Measurements from ENCODE around the gene SNTA1. TPM values are rescaled to one million over a fixed set of nuclear protein-coding genes. Genes with fewer than 3 reads are reported as not detected.
A peak's percentile ranks its signal among the peaks of the same experiment; 100 is the strongest.
"Not testable (repeated sequence)": the region's sequence is repeated elsewhere in the genome, so short reads cannot be mapped to it uniquely, and the experiment has no call there.

The SNTA1 gene
- total RNA-seq, 2 experiments from 2014 or later, result 5.6 to 6.9 TPM

DNA sequence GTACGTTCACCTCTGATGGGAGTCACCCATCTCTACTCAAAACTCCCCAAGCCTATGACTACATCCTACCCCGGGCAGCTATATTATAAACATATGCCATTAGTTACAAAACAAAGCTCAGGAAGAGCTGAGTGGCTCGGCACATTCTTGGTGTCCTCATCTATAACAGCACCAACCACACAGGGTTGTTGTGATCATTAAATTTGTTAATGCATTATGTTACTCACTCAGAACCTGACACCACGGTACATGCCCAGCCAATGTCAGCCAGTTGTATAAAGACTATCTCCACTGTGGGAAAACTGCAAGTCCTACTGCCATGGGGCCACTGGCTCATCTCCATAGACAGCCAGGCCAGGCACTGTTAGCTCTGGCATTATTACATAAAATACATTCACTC lies 50.0 kb downstream of the SNTA1 start:
- no peak for DNase-seq
- no peaks in the 10 kb centered on the region for H3K9me3 Mint-ChIP-seq
- H3K4me1 Mint-ChIP-seq, result peaks cover 4% of the 10 kb centered on the region
- H3K27ac Mint-ChIP-seq, result no peak overlapping the region
- H3K27me3 Mint-ChIP-seq, result no peaks in the 10 kb centered on the region
- POLR2A ChIA-PET, result interaction anchor here (0.7 kb wide), 1 partner anchor 12 kb away, joined by 3 read pairs; no protein-coding TSS in a partner anchor
- CTCF ChIA-PET, result interaction anchor here (1.2 kb wide), 2 partner anchors 8 to 50 kb away, joined by 3 to 4 read pairs; partner anchors contain the start of gene SNTA1
- no peak overlapping the region for H3K4me3 Mint-ChIP-seq
- peaks cover 38% of the 10 kb centered on the region for H3K36me3 Mint-ChIP-seq (ENCODE audit: low read depth)

DNA sequence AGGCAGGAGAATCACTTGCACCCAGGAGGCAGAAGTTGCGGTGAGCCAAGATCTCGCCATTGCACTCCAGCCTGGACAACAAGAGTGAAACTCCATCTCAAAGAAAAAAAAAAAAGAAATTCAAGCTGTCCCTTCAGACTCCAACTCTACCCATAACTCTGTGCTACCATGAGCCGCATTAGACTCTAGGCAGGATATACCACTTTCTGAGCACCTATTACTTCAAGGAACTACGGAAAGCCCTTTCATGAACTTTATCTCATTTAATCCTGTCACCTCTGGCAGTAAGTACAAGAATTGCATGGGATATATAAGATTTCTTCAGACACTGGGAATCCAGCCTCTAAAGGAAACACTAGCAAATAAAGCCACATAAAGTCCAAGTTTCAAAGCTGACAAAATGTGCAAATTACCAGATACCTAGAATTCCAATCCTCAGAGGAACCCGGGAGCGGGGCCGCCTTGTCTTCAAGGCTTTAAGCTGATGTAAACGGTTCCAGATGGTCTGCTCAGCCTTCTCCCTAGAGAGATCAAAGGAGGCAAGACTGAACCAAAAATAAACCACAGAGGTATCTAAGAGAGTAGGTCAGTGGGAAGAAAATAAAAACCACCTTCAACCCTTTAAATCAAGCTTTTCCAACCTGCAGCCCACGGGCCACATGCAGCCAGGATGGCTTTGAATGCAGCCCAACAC lies 51.7 kb downstream of the SNTA1 start:
- no peaks in the 10 kb centered on the region for H3K27me3 Mint-ChIP-seq
- H3K4me1 Mint-ChIP-seq, result peaks cover 1% of the 10 kb centered on the region
- no peaks in the 10 kb centered on the region for H3K9me3 Mint-ChIP-seq
- H3K36me3 Mint-ChIP-seq (ENCODE audit: low read depth), result peaks cover 46% of the 10 kb centered on the region
- ChIA-PET POLR2A (interaction anchor here (0.7 kb wide), 1 partner anchor 213 kb away, joined by 3 read pairs; no protein-coding TSS in a partner anchor), CTCF (interaction anchor here (0.6 kb wide), 1 partner anchor 849 kb away, joined by 3 read pairs; no protein-coding TSS in a partner anchor)
- DNase-seq, result no peak
- no peak overlapping the region for H3K4me3 Mint-ChIP-seq
- no peak overlapping the region for H3K27ac Mint-ChIP-seq

DNA sequence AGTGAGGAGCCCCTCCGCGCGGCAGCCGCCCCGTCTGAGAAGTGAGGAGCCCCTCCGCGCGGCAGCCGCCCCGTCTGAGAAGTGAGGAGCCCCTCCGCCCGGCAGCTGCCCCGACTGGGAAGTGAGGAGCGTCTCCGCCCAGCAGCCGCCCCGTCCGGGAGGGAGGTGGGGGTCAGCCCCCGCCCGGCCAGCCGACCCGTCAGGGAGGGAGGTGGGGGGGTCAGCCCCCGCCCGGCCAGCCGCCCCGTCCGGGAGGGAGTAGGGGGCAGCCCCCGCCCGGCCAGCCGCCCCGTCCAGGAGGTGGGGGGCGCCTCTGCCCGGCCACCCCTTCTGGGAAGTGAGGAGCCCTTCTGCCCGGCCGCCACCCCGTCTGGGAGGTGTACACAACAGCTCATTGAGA lies 54.2 kb downstream of the SNTA1 start:
- H3K4me3 Mint-ChIP-seq, DNase-seq, H3K9me3 Mint-ChIP-seq, H3K27me3 Mint-ChIP-seq, POLR2A ChIA-PET, H3K27ac Mint-ChIP-seq, H3K4me1 Mint-ChIP-seq: not testable (repeated sequence)
- H3K36me3 Mint-ChIP-seq (ENCODE audit: low read depth), result peaks cover 52% of the 10 kb centered on the region
- CTCF ChIA-PET, result interaction anchor here (0.6 kb wide), 1 partner anchor 732 kb away, joined by 3 read pairs; no protein-coding TSS in a partner anchor

DNA sequence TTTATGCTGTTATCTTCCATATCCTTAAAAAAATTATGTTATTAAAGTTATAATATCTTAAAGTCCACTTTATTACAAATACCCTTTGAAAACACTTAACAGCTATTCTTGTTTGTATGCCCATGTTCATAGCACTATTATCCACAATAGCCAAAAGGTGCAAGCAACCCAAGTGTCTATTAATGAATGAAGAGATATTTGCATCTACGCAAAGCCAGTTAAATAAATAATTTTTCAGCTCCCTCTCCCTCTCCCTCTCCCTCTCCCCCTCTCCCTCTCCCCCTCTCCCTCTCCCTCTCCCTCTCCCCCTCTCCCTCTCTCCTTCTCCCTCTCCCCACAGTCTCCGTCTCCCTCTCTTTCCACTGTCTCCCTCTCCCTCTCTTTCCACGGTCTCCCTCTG lies 55.3 kb downstream of the SNTA1 start:
- Mint-ChIP-seq H3K27me3 (no peaks in the 10 kb centered on the region), H3K4me3 (no peak overlapping the region), H3K9me3 (no peaks in the 10 kb centered on the region), H3K4me1 (no peaks in the 10 kb centered on the region), H3K27ac (no peak overlapping the region), H3K36me3 (ENCODE audit: low read depth) (peaks cover 54% of the 10 kb centered on the region)
- POLR2A ChIA-PET, result no interaction called here
- DNase-seq, result no peak
- CTCF ChIA-PET, result no interaction called here

DNA sequence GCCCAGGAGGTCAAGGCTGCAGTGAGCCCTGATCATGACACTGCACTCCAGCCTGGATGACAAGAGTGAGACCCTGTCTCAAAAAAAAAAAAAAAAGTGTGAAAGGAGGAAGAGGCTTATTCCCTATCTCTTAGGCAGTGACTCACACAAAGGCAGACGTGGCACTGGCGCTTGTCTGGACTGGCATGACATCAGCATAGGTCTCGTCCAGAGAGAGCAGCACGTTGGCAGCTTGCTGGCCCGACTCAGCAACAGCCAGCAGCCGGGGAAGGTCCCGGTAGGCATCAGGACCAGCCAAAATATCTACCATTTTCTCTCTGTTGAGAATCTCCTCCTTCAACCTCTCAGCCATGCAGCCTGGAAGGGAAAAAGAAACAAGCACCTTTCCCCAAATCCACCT lies 56.4 kb downstream of the SNTA1 start:
- POLR2A ChIA-PET, result no interaction called here
- Mint-ChIP-seq H3K27me3 (no peaks in the 10 kb centered on the region), H3K4me1 (no peaks in the 10 kb centered on the region)

DNA sequence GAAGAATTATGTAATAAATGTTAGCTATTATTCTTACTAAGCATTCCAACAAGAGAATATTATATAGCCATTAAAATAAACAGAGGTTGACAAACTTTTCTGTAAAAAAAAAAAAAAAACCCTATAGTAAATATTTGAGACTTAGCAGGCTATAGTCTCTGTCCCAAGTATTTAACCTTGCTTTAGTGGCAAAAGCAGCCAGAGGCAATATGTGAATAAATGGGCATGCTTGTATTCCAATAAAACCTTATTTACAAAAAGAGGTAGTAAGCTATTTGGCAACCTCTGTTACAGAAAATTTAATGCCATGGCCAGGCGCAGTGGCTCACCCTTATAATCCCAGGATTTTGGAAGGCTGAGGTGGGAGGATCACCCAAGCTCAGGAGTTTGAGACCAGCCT lies 56.9 kb downstream of the SNTA1 start:
- Mint-ChIP-seq H3K4me1 (no peaks in the 10 kb centered on the region), H3K27me3 (no peaks in the 10 kb centered on the region), H3K36me3 (ENCODE audit: low read depth) (peaks cover 47% of the 10 kb centered on the region), H3K9me3 (no peaks in the 10 kb centered on the region), H3K27ac (no peak overlapping the region), H3K4me3 (no peak overlapping the region)
- ChIA-PET POLR2A (no interaction called here), CTCF (interaction anchor here (0.7 kb wide), 3 partner anchors 280 to 1270 kb away, joined by 3 read pairs; partner anchors contain the start of gene ACTL10)
- no peak for DNase-seq

More for the DNA sequence above, 56.4 kb downstream of the SNTA1 start:
- no peak for DNase-seq
- Mint-ChIP-seq H3K36me3 (ENCODE audit: low read depth) (peaks cover 49% of the 10 kb centered on the region), H3K4me3 (no peak overlapping the region), H3K27ac (no peak overlapping the region), H3K9me3 (no peaks in the 10 kb centered on the region)
- CTCF ChIA-PET, result interaction anchor here (0.7 kb wide), 2 partner anchors 280 to 316 kb away, joined by 3 read pairs; partner anchors contain the start of gene ACTL10

DNA sequence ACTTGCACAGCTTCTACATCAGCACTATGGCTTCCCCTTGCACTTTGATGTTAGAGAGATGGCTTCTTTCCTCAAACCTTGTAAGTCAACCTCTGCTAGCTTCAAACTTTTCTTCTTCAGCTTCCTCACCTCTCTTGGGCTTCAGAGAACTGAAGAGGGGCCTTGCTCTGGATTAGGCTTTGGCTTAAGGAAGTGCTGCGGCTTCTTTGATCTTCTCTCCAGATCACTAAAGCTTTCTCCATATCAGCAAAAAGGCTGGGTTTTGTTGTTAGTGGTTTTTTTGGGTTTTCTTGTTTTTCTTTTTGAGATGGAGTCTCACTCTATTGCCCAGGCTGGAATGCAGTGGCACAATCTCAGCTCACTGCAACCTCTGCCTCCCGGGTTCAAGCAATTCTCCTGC lies 66.2 kb downstream of the SNTA1 start:
- no peak for DNase-seq
- H3K27me3 Mint-ChIP-seq, result no peaks in the 10 kb centered on the region
- no peak overlapping the region for H3K4me3 Mint-ChIP-seq
- H3K27ac Mint-ChIP-seq, result peak overlapping the region; percentile 61
- peaks cover 41% of the 10 kb centered on the region for H3K4me1 Mint-ChIP-seq
- H3K9me3 Mint-ChIP-seq, result no peaks in the 10 kb centered on the region
- CTCF ChIA-PET, result interaction anchor here (0.6 to 1.5 kb wide), 3 partner anchors 24 to 639 kb away, joined by 3 to 5 read pairs (median 5); partner anchors contain the start of gene CDK5RAP1
- POLR2A ChIA-PET, result interaction anchor here (1.4 kb wide), 1 partner anchor 37 kb away, joined by 3 read pairs; no protein-coding TSS in a partner anchor
- peaks cover 50% of the 10 kb centered on the region for H3K36me3 Mint-ChIP-seq (ENCODE audit: low read depth)

DNA sequence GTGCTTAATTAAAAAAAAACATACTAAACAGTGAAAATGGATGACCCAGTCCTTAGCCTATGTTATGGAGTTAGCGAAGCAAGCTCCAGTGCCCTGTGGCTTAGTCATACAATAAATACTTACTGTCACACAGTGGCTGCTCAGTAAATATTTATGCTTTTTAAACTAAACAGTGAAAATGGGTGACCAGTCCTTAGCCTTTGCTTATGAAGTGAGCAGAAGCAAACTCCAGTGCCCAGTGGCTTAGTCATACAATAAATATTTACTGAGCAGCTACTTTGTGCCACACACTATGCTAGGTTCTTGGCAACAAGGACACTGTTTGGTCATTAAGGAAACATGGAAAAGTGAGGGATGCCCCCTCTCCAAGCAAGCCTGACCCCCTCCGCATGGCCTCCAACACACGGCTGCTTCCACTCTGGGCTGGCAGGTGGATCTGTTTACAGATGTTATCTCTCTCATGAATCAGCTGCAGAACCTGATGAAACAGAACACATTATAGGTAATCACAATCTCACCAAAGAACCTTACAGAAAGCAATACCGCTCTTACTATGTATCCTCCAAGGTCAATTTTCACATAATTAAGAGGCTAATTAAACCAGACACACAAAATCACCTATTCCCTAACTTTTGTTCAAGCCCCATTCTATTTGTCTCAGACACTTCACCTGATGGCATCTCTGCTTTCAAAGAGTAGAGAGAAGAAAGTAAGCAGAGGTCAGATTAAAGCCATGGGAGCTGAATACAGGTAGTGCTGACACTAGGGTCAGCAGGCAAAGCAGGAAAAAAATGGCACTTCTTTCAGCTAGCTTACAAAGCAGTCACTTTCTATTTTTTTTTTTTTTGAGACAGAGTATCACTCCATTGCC lies 69.6 kb downstream of the SNTA1 start:
- no peaks in the 10 kb centered on the region for H3K9me3 Mint-ChIP-seq
- H3K4me3 Mint-ChIP-seq, result no peak overlapping the region
- H3K27ac Mint-ChIP-seq, result no peak overlapping the region
- no peak for DNase-seq
- peaks cover 43% of the 10 kb centered on the region for H3K36me3 Mint-ChIP-seq (ENCODE audit: low read depth)
- ChIA-PET POLR2A (interaction anchor here (1.5 to 2.0 kb wide), 2 partner anchors 26 to 28 kb away, joined by 5 to 12 read pairs; partner anchors contain the start of gene CDK5RAP1), CTCF (no interaction called here)
- no peaks in the 10 kb centered on the region for H3K27me3 Mint-ChIP-seq
- H3K4me1 Mint-ChIP-seq, result peaks cover 70% of the 10 kb centered on the region

DNA sequence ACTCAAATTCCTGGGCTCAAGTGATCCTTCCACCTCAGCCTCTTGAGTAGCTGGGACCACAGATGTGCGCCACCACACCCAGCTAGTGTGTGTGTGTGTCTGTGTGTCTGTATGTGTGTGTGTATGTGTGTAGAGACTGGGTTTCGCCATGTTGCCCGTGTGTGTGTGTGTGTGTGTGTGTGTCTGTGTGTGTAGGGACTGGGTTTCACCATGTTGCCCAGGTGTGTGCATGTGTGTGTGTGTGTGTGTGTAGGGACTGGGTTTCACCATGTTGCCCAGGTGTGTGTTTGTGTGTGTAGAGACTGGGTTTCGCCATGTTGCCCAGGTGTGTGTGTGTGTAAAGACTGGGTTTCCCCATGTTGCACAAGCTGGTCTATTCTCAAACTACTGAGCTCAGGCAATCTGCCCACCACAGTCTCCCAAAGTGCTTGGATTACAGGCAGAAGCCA lies 70.5 kb downstream of the SNTA1 start:
- H3K4me3 Mint-ChIP-seq, result no peak overlapping the region
- H3K36me3 Mint-ChIP-seq (ENCODE audit: low read depth), result peaks cover 35% of the 10 kb centered on the region
- ChIA-PET POLR2A (interaction anchor here (0.7 to 2.0 kb wide), 5 partner anchors 16 to 427 kb away, joined by 3 to 12 read pairs (median 5); partner anchors contain the start of gene CDK5RAP1), CTCF (interaction anchor here (0.7 kb wide), 2 partner anchors 31 to 115 kb away, joined by 3 to 4 read pairs; no protein-coding TSS in a partner anchor)
- no peaks in the 10 kb centered on the region for H3K9me3 Mint-ChIP-seq
- no peaks in the 10 kb centered on the region for H3K27me3 Mint-ChIP-seq
- no peak for DNase-seq
- peaks cover 63% of the 10 kb centered on the region for H3K4me1 Mint-ChIP-seq
- H3K27ac Mint-ChIP-seq, result peak overlapping the region; percentile 70

DNA sequence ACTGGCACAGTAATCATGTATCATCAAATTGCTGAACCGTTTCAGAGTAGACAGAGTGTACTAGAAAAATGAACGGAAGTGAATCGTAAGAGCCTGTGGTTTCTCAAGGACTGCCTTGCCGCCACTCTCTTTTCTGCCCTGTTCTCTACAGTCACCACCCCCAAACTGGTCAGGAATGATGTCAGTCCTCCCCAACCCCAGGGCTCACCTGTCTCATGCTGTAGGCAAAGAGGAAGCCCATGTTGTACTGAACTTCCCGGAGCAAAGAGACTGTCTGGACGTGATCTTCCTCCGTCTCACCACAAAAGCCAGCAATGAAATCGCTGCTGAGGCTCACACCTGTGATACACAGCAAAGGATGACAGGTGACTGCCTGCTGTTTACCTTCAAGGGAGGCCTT lies 73.3 kb downstream of the SNTA1 start:
- peaks cover 46% of the 10 kb centered on the region for H3K36me3 Mint-ChIP-seq (ENCODE audit: low read depth)

DNA sequence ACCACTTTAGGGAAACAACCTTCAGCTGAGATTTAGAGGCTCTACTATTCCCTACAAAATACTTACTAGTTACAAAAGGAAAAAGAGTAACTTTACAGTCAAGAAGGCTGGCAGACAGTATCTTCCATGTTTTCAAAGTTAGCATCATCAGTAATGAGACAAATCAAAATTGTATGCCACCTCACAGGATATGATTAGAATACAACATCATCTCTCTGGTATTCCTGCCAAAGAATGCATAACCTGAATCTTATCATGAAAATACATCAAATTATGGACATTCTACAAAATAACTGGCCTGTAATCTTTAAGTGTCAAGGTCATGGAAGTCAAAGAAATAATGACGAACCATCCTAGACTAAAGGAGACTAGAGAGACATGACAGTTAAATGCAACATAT lies 80.7 kb downstream of the SNTA1 start:
- Mint-ChIP-seq H3K4me3 (no peak overlapping the region), H3K4me1 (peaks cover 2% of the 10 kb centered on the region), H3K27ac (no peak overlapping the region), H3K36me3 (ENCODE audit: low read depth) (peaks cover 62% of the 10 kb centered on the region), H3K27me3 (no peaks in the 10 kb centered on the region), H3K9me3 (no peaks in the 10 kb centered on the region)
- ChIA-PET CTCF (no interaction called here), POLR2A (no interaction called here)
- no peak for DNase-seq

More for the DNA sequence above, 73.3 kb downstream of the SNTA1 start:
- Mint-ChIP-seq H3K27me3 (no peaks in the 10 kb centered on the region), H3K9me3 (no peaks in the 10 kb centered on the region), H3K27ac (peak overlapping the region; percentile 98), H3K4me1 (peaks cover 50% of the 10 kb centered on the region), H3K4me3 (peak overlapping the region; percentile 50)
- CTCF ChIA-PET, result no interaction called here
- DNase-seq, result peak; percentile 73
- POLR2A ChIA-PET, result interaction anchor here (1.5 kb wide), 1 partner anchor 32 kb away, joined by 5 read pairs; the partner anchor contains the start of gene CDK5RAP1

DNA sequence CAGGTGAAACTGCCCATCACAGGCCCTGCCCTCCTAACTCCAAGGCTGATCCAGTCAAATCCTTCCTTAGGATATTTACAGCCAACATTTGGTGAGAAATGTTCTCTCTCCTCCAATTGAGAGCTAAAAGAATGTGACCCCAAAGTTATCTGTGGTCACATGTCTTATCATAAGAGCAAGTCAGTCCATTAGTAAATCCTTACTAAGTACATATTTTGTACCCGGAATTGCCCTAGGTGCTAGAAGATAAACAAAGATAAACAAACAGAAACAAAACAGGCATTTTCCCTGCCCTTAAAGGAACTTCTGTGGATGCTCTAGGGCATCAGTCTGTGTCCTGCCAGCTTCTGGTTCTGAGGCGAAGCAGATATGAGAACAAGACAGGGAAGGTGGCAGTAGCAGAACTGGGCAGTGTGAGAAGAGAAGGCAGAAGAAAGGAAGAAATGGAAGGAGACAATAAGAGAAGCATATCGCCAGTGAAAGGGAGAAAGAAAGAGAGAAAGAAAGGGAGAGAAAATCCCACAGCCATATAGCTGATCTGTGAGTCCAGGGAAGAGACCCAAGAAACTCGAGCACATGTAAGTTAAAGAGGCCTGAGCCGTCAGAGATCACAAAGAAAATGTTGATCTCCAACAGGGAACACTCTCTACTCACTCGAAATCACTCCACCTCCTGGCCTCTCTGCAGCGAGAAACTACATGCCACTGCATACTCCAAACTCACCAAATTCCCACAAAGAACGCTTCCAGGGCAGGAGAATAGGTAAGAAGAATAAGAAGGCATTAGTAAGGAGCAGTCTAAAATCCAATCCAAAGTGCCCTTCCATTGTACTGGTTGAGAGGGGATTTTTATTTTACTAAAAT lies 83.9 kb downstream of the SNTA1 start:
- CTCF ChIA-PET, result no interaction called here
- peaks cover 39% of the 10 kb centered on the region for H3K36me3 Mint-ChIP-seq (ENCODE audit: low read depth)
- POLR2A ChIA-PET, result interaction anchor here (0.8 kb wide), 1 partner anchor 10 kb away, joined by 3 read pairs; no protein-coding TSS in a partner anchor

More for the DNA sequence above, 83.9 kb downstream of the SNTA1 start:
- Mint-ChIP-seq H3K4me1 (no peaks in the 10 kb centered on the region), H3K4me3 (no peak overlapping the region), H3K9me3 (no peaks in the 10 kb centered on the region), H3K27ac (no peak overlapping the region), H3K27me3 (no peaks in the 10 kb centered on the region)
- DNase-seq, result no peak
